ENCODE data around the gene SPI1. TPM values are rescaled to one million over a fixed set of nuclear protein-coding genes. Genes with fewer than 3 reads are reported as not detected.
"Not testable (repeated sequence)": the region's sequence is repeated elsewhere in the genome, so short reads cannot be mapped to it uniquely, and the experiment has no call there.

SPI1 gene
- total RNA-seq, 3 donors from 2014 or later, result 4.9 to 21.0 (median 20.6) TPM

DNA sequence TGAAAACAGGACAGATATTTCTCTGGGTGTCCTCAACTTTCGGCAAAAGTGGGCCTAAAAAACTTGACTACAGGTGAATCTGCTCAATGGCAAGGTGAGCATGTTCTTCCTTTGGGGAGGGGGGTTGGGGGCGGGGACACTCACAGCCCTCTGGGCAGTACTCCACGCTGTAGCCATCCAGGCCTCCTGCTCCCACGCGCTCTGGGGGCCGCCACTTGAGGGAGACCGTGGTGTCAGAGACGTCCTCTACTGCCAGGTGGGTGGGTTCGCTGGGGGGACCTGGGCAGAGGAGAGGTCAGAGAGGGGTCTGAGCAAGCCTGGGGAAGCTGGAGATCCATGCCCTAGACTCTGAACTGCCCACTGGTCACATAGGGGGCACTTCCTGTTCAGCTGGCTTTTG lies 42.6 kb downstream of the SPI1 start:
- ATAC-seq (no peak), DNase-seq (no peak)
- intact Hi-C loops (cut with DNase I, micrococcal nuclease), result no loop called here
- Histone ChIP-seq H3K4me3 (no peak overlapping the region), H3K9me3 (no peaks in the 10 kb centered on the region), H3K4me1 (ENCODE audit: low read depth) (peaks cover 7% of the 10 kb centered on the region), H3K36me3 (ENCODE audit: low read depth) (no peaks in the 10 kb centered on the region)
- TF ChIP-seq, protein P1, sequence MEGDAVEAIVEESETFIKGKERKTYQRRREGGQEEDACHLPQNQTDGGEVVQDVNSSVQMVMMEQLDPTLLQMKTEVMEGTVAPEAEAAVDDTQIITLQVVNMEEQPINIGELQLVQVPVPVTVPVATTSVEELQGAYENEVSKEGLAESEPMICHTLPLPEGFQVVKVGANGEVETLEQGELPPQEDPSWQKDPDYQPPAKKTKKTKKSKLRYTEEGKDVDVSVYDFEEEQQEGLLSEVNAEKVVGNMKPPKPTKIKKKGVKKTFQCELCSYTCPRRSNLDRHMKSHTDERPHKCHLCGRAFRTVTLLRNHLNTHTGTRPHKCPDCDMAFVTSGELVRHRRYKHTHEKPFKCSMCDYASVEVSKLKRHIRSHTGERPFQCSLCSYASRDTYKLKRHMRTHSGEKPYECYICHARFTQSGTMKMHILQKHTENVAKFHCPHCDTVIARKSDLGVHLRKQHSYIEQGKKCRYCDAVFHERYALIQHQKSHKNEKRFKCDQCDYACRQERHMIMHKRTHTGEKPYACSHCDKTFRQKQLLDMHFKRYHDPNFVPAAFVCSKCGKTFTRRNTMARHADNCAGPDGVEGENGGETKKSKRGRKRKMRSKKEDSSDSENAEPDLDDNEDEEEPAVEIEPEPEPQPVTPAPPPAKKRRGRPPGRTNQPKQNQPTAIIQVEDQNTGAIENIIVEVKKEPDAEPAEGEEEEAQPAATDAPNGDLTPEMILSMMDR (IDR thresholded peaks at IDR 0.05), result no peak

DNA sequence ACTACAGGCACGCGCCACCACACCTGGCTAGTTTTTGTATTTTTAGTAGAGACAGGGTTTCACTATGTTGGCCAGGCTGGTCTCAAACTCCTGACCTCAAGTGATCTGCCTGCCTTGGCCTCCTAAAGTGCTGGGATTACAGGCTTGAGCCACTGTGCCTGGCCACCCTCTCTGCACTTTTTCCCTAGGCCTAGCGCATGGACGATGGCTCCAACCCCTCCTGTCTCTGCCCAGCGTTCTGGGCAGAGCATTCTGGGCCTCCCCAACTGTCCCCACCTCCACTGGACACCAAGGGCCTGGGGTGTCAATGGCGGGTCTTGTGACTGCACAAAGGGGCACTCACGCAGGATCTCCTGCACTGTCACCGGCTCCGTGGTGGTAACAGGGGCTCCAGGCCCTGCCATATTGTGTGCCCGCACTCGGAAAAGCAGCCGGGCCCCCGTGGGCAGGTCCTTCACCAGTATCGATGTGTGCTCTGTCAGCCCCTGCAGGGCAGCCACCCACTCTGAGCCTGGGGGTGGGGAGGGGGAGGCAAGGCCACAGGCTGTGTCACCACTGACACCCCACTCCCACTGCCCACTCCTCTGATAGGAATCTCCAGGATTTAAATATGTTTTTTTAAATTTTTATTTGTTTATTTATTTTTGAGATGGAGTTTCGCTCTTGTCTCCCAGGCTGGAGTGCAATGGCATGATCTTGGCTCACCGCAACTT lies 43.5 kb downstream of the SPI1 start:
- H3K4me3 ChIP-seq; H3K36me3 ChIP-seq (ENCODE audit: low read depth); ATAC-seq; intact Hi-C loops (cut with DNase I, micrococcal nuclease); H3K4me1 ChIP-seq (ENCODE audit: low read depth); H3K9me3 ChIP-seq; DNase-seq: not testable (repeated sequence)

DNA sequence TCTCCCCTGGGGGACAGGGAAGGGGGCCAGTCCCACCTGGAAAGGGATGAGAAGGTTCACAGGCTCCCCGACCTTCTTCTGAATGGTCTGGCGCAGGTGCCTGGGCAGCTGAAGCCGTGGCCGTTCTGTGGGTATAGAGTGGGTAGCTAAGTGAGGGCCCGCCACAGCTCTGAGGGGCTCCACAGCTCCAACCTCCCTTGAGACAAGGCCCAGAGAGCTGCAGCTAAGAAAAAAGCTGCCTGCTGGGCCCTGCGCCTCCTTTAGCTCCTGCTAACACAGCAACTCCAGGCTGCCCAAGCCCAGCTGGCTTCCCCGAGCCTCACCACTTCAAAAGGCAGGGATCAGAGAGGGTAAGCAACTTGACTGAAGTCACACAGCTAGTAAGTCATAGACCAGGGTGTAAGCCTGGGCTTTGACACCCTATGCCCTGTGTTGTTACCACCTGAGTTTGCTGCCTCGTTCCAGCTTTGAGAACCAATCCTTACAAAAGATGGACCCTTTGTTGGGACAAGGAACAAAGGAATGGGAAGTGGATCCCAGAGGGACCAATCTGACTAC lies 44.4 kb downstream of the SPI1 start:
- H3K4me1 ChIP-seq (ENCODE audit: low read depth), result peaks cover 9% of the 10 kb centered on the region
- no peaks in the 10 kb centered on the region for H3K9me3 ChIP-seq
- peaks cover 2% of the 10 kb centered on the region for H3K36me3 ChIP-seq (ENCODE audit: low read depth)
- no peak for DNase-seq
- TF ChIP-seq, protein P1 (IDR thresholded peaks at IDR 0.05), result no peak
- no peak overlapping the region for H3K4me3 ChIP-seq
- intact Hi-C loops (cut with DNase I, micrococcal nuclease), result no loop called here
- no peak for ATAC-seq

- Histone ChIP-seq H3K9me3 (no peaks in the 10 kb centered on the region), H3K36me3 (ENCODE audit: low read depth) (peaks cover 4% of the 10 kb centered on the region), H3K4me3 (no peak overlapping the region), H3K4me1 (ENCODE audit: low read depth) (peaks cover 9% of the 10 kb centered on the region)
- TF ChIP-seq, protein P1 (IDR thresholded peaks at IDR 0.05), result no peak
- intact Hi-C loops (cut with DNase I, micrococcal nuclease), result no loop called here
- DNase-seq (no peak), ATAC-seq (no peak)
These were observed 44.9 kb downstream of the SPI1 start for GRCh38 chr11:47333526-47333845.

DNA sequence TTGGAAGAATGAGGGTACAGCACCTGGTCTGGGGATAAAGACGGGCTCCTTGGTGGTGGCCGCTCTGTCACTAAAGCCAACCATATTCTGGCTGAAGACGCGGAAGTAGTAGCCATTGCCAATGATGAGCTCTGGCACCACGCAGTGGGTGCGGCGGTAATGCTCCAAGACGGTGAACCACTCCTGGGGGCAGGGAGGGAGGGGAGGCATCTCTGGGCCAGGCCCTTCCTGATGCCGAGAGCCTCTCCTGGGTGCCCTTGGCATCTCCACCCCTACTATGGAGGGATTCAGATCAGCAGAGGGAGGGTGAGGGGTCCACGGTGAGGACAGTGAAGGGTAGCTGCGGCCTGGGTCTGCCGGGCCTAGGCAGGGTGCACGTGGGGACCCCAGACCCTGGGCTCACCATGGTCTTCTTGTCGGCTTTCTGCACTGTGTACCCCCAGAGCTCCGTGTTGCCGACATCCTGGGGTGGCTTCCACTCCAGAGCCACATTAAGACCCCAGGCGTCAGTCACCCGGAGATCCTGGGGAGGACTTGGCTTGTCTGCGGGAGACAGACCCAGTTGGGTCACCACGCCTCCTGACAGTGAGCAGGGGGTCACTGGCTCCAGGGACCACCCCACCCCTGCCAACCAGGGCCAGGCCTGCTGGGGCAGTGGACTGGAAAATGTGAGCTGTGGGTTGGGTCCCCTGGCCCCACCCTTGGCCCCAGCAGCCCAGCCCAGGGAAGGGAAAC lies 45.4 kb downstream of the SPI1 start:
- TF ChIP-seq, protein P1 (IDR thresholded peaks at IDR 0.05), result no peak
- Histone ChIP-seq H3K4me3 (no peak overlapping the region), H3K9me3 (no peaks in the 10 kb centered on the region), H3K36me3 (ENCODE audit: low read depth) (peaks cover 4% of the 10 kb centered on the region), H3K4me1 (ENCODE audit: low read depth) (peaks cover 9% of the 10 kb centered on the region)
- ATAC-seq, result no peak
- intact Hi-C loops (cut with DNase I, micrococcal nuclease), result no loop called here
- DNase-seq, result no peak

GRCh38 chr11:47332303-47332711 lies 46.0 kb downstream of the SPI1 start:
- Histone ChIP-seq H3K4me3 (no peak overlapping the region), H3K4me1 (ENCODE audit: low read depth) (peaks cover 9% of the 10 kb centered on the region), H3K36me3 (ENCODE audit: low read depth) (peaks cover 4% of the 10 kb centered on the region), H3K9me3 (no peaks in the 10 kb centered on the region)
- intact Hi-C loops (cut with DNase I, micrococcal nuclease), result no loop called here
- TF ChIP-seq, protein P1 (IDR thresholded peaks at IDR 0.05), result no peak
- ATAC-seq (peak; percentile 1), DNase-seq (peak in 1 of 3 donors; percentile 44)
